ENCODE measurements around the gene HFE. TPM values are rescaled to one million over a fixed set of nuclear protein-coding genes. Genes with fewer than 3 reads are reported as not detected.

HFE gene
- total and polyA plus RNA-seq, 2 of the 13 experiments (the other 11 are each of a cell fraction or from before 2014, with no cell fraction given) = 3.7 to 6.3 TPM

DNA sequence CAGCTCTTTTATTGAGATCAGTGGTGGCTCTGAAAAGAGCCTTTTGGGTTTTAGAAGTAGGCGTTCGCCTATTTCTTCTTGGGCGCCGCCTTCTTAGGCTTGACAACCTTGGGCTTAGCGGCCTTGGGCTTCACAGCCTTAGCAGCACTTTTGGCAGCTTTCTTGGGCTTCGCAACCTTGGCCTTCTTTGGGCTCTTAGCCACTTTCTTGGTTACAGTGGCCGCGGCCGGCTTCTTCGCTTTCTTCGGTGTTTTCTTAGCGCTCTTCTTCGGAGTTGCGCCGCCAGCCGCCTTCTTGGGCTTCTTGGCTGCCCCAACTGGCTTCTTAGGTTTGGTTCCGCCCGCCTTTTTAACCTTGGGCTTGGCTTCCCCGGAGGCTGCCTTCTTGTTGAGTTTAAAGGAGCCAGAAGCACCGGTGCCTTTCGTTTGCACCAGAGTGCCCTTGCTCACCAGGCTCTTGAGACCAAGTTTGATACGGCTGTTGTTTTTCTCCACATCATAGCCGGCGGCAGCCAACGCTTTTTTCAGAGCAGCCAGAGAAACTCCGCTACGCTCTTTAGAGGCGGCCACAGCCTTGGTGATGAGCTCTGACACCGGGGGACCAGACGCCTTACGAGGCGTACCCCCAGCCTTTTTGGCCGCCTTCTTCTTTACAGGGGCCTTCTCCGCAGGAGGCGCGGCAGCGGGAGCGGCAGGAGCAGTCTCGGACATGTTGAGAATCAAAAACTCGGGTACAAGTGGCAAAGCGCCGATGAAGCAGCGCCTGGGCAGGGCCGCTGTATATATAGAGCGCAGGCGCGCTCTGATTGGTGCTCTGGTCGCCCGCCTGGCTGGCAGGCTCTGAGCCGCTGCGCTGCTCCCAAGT, 31.3 kb upstream of the HFE start (continued):
- TF ChIP-seq, protein P1, sequence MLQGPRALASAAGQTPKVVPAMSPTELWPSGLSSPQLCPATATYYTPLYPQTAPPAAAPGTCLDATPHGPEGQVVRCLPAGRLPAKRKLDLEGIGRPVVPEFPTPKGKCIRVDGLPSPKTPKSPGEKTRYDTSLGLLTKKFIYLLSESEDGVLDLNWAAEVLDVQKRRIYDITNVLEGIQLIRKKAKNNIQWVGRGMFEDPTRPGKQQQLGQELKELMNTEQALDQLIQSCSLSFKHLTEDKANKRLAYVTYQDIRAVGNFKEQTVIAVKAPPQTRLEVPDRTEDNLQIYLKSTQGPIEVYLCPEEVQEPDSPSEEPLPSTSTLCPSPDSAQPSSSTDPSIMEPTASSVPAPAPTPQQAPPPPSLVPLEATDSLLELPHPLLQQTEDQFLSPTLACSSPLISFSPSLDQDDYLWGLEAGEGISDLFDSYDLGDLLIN (CRISPR knock-in tag; IDR thresholded peaks at IDR 0.05; ENCODE audit: borderline replicate concordance) = peak; percentile 53
- TF ChIP-seq, protein P2, sequence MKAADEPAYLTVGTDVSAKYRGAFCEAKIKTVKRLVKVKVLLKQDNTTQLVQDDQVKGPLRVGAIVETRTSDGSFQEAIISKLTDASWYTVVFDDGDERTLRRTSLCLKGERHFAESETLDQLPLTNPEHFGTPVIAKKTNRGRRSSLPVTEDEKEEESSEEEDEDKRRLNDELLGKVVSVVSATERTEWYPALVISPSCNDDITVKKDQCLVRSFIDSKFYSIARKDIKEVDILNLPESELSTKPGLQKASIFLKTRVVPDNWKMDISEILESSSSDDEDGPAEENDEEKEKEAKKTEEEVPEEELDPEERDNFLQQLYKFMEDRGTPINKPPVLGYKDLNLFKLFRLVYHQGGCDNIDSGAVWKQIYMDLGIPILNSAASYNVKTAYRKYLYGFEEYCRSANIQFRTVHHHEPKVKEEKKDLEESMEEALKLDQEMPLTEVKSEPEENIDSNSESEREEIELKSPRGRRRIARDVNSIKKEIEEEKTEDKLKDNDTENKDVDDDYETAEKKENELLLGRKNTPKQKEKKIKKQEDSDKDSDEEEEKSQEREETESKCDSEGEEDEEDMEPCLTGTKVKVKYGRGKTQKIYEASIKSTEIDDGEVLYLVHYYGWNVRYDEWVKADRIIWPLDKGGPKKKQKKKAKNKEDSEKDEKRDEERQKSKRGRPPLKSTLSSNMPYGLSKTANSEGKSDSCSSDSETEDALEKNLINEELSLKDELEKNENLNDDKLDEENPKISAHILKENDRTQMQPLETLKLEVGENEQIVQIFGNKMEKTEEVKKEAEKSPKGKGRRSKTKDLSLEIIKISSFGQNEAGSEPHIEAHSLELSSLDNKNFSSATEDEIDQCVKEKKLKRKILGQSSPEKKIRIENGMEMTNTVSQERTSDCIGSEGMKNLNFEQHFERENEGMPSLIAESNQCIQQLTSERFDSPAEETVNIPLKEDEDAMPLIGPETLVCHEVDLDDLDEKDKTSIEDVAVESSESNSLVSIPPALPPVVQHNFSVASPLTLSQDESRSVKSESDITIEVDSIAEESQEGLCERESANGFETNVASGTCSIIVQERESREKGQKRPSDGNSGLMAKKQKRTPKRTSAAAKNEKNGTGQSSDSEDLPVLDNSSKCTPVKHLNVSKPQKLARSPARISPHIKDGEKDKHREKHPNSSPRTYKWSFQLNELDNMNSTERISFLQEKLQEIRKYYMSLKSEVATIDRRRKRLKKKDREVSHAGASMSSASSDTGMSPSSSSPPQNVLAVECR (CRISPR knock-in tag; IDR thresholded peaks at IDR 0.05; ENCODE audit: borderline replicate concordance) = peak; percentile 76; the same call in 1 of the 2 replicates
- no peak for TF ChIP-seq NFE2 (CRISPR knock-in tag; IDR thresholded peaks at IDR 0.05)
- 0 out of 2 replicates have a peak, but pooled peaks have one; percentile 93 for TF ChIP-seq ZNF672 (CRISPR knock-in tag; IDR thresholded peaks at IDR 0.05)
- peak; percentile 84; the same call in 1 of the 2 replicates for TF ChIP-seq FOXC1 (CRISPR knock-in tag; IDR thresholded peaks at IDR 0.05; ENCODE audit: borderline replicate concordance)
- peak; percentile 92; the same call in 1 of the 2 replicates for TF ChIP-seq ZSCAN20 (CRISPR knock-in tag; IDR thresholded peaks at IDR 0.05; ENCODE audit: borderline replicate concordance)
- peak; percentile 78 for TF ChIP-seq HOXA5 (CRISPR knock-in tag; IDR thresholded peaks at IDR 0.05)
- no peak; the same call in none of the 2 replicates for TF ChIP-seq SP2 (CRISPR knock-in tag; IDR thresholded peaks at IDR 0.05)
- no peak for TF ChIP-seq RARG (CRISPR knock-in tag; IDR thresholded peaks at IDR 0.05; ENCODE audit: low read depth)
- TF ChIP-seq ZNF781 (CRISPR knock-in tag; IDR thresholded peaks at IDR 0.05; ENCODE audit: borderline replicate concordance, not compliant biosample characterization) = peak; percentile 30
- TF ChIP-seq, protein P3, sequence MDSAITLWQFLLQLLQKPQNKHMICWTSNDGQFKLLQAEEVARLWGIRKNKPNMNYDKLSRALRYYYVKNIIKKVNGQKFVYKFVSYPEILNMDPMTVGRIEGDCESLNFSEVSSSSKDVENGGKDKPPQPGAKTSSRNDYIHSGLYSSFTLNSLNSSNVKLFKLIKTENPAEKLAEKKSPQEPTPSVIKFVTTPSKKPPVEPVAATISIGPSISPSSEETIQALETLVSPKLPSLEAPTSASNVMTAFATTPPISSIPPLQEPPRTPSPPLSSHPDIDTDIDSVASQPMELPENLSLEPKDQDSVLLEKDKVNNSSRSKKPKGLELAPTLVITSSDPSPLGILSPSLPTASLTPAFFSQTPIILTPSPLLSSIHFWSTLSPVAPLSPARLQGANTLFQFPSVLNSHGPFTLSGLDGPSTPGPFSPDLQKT (CRISPR knock-in tag; IDR thresholded peaks at IDR 0.05; ENCODE audit: borderline replicate concordance) = peak; percentile 84; the same call in 1 of the 2 replicates
- TF ChIP-seq, protein P4, sequence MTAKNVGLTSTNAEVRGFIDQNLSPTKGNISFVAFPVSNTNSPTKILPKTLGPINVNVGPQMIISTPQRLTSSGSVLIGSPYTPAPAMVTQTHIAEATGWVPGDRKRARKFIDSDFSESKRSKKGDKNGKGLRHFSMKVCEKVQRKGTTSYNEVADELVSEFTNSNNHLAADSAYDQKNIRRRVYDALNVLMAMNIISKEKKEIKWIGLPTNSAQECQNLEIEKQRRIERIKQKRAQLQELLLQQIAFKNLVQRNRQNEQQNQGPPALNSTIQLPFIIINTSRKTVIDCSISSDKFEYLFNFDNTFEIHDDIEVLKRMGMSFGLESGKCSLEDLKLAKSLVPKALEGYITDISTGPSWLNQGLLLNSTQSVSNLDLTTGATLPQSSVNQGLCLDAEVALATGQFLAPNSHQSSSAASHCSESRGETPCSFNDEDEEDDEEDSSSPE (CRISPR knock-in tag; IDR thresholded peaks at IDR 0.05) = peak; percentile 77
- TF ChIP-seq, protein P5, sequence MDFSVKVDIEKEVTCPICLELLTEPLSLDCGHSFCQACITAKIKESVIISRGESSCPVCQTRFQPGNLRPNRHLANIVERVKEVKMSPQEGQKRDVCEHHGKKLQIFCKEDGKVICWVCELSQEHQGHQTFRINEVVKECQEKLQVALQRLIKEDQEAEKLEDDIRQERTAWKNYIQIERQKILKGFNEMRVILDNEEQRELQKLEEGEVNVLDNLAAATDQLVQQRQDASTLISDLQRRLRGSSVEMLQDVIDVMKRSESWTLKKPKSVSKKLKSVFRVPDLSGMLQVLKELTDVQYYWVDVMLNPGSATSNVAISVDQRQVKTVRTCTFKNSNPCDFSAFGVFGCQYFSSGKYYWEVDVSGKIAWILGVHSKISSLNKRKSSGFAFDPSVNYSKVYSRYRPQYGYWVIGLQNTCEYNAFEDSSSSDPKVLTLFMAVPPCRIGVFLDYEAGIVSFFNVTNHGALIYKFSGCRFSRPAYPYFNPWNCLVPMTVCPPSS (IDR thresholded peaks at IDR 0.05) = no peak
- peak; percentile 68; the same call in 1 of the 2 replicates for TF ChIP-seq EEA1 (CRISPR knock-in tag; IDR thresholded peaks at IDR 0.05; ENCODE audit: borderline replicate concordance)
- TF ChIP-seq TOE1 (CRISPR knock-in tag; IDR thresholded peaks at IDR 0.05) = peak; percentile 94; the same call in 1 of the 2 replicates
- TF ChIP-seq, protein P6, sequence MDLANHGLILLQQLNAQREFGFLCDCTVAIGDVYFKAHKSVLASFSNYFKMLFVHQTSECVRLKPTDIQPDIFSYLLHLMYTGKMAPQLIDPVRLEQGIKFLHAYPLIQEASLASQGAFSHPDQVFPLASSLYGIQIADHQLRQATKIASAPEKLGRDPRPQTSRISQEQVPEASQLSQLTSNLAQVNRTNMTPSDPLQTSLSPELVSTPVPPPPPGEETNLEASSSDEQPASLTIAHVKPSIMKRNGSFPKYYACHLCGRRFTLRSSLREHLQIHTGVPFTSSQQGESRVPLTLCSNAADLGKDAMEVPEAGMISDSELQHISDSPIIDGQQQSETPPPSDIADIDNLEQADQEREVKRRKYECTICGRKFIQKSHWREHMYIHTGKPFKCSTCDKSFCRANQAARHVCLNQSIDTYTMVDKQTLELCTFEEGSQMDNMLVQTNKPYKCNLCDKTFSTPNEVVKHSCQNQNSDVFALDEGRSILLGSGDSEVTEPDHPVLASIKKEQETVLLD (CRISPR knock-in tag; IDR thresholded peaks at IDR 0.05; ENCODE audit: low read depth) = peak; percentile 85
